ELR (cell line): ENCODE measurements around the gene UCK2.
A peak's percentile ranks its signal among the peaks of the same experiment; 100 is the strongest.

ENCODE experiments used
- DNase-seq: peaks from one replicate; pipeline ENCODE4 v3.0.0-alpha.2; 2015; ENCODE audit warnings: low read depth

UCK2 gene

DNA sequence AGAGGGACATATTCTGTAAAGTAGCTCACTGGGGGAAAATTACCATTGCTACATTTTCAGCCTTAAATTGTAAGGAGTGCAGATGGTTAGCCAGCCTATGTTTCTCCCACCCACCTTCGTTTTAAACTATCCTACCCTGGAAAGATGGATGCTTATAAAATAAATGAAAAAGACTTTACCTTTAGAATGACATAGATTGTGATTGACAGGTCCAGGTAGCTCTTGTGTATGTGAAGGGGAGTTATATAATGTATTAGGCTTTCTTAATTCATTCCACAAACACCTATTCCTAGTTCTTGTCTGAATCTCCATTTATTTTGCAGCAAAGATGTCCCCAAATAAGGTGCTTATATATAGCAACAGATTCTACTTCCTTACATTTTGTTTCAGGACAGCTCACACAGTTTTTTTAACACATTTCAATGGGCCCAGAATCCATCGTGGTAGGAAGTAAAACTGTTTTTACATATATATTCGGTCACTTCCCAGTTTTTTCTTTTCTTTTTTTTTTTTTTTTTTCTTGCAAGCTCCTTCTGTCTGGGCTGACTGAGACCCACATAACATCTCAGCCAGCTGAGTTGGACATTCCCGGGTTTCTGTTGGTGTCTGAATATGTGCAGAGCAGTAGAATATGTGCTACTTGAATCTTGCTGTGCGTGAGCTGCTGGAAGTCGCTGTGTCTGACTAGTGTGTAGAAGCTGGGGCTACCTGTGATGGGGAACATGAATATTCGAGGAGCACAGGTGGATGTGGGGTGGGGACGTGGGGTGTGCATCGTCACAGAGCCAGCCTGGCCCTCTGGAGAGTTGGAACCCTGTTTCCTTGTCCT lies 27.8 kb downstream of the UCK2 start:
- no peak for DNase-seq

DNA sequence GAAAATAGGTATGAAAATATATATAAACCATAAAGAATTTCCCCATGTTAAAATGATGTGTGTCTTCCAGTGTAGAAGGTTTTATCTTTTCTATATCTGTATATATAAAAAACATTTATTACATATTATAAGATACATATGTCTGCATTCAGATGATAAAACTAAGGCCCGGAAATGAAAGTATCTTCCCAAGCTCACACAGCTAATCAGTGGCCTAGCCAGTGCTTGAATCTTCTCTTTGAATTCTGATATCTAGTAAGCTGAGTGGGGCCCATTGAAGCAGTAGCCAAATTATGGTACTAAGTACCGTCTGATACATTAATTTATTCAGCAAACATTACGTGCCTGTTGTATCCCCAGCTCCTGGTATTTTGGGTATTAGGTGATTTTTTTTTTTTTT lies 28.6 kb downstream of the UCK2 start:
- no peak for DNase-seq

DNA sequence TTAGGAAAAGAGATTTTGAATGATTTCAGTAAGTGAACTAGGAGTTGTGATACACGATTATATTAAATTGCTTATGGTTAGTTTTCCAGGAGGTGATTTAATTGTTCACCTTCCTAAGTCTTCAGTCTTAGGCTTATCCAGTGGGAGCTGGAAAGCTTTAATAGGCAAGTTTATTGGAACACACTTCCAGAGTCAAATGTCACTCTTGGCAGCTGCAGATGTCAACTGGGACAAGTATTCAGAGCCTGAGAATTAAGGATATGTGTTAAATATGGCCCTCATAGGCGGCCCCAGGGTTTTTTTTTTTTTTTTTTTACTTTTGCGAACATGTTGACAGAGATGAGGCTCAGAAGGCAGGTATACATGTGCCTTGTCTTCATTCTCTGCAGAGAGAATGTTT lies 29.2 kb downstream of the UCK2 start:
- DNase-seq = no peak

DNA sequence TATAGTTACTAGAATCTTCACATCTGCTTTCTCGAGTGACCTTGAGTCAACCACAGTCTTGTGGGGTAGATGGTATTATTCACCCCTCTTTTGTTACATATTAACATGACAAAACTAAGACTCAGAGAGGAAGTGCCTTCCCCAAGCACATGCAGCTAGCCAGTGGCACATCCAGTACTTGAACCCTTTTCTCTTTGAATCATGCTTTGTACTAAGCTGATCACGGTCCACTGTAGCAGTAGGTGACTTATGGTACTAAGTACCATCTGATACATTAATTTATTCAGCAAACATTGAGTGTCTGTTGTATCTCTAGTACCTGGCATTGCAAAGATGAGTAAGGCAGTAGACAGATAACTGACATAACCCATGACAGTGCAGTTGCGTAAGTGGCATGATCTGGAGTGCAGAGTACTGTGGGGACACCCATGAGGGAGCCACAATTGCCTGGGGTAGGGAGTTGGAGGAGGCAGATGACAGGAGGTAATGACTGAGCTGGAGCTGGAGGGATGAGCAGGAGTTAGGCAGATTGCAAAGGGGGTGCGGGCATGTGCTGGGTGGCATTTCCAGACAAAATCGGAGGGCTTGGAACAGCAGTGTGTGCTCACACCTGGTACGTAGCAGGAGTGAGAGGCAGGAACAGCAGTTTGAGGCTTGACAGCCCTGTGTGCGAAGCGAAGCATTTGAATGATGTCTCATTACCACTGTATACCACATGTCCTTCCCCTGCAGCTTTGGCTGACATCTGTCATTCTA lies 29.8 kb downstream of the UCK2 start:
- peak; percentile 72 for DNase-seq

DNA sequence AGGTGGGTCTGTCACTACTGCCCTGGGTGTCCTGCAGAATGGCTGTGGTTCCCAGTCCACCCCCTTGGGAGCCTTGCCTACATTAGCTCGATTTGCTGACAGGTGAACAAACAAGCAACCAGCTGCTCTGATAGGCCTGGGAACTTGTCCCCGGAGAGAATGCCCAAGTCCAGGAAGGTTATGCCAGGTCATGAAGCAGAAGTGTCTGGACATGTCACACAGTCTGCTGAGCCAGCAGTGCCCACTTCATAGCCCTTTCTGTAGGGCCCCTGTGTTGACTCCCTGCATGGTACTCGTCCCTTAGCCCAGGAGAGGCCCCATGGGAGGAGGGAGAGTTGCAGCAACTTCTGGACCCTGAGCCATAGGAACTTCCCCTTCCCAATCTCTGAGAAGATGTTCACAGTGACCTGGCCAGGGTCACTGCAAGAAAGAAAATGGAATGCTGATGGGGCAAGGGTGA lies 31.0 kb downstream of the UCK2 start:
- DNase-seq = no peak

DNA sequence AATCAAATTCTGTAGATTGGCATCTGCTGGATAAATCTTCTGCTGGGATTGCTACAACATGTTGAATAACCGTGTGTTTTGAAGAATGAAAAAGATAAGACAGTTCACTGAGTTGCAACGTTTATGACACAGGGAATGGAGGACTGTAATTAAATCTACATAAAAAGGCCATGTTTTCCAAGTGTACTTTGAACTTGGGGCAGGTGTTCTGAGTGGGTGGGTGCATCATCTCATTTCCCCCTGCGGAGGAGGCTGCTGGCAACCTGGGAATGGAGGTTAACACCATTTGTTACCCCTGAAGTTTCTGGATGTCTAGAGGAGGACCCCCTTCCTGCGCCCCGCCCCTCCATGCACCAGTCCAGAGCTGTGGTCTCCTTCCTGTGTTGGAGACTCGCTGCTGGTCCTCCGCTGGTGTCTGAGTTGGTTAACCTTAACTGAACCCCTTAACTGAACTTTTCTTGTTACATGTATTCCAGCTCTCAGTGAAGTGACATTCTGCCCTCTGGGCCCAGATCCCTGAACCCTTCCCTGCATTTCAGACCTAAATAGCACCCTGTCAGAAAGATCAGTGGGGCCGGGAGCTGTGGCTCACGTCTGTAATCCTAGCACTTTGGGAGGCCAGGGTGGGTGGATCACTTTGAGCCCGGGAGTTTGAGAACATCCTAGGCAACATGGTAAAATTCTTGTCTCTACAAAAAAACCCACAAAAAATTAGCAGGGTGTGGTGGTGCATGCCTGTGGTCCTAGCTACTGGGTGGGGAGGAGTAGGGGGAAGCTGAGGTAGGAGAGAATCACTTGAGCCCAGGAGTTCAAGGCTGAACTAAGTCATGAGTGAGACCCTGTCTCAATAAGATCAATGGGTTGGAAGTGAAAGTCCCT lies 31.8 kb downstream of the UCK2 start:
- no peak for DNase-seq

DNA sequence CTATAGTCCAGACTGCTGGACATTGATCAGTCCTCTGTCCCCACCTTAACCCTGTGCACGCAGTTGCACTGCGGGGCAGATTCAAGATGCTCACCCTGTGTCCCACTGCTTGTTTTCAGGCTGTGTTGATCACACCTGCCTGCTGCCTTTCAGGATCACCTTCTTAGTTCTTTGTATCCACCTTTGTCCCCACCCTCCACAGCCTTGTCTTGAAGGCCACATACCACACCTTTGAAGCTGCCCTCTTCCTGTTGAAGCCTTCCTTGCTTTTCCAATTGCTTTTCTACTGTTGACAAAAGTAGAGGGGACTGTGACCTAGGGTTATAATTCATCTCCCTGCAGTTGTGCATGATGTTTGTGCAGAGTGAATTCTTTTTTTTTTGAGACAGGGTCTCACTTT lies 32.7 kb downstream of the UCK2 start:
- DNase-seq = no peak

DNA sequence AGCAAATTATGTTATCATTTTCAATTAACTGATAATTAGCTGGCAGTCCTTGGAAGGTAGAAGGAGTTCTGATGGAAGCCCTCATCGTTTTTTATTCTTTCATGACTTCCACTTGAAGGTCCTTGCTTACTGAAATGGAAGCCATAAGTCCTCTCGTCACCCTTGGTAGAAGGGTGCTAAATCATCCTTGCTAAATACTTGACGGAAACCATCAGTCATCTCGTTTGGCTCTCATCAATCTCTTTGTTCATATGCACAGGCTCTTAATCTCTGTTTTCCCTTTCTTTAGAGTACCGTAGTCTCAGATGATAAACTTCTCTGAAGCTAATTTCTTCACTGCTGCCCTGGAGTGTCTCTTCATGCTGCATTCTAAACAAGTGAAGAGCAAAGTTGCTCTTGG lies 34.5 kb downstream of the UCK2 start:
- no peak for DNase-seq

DNA sequence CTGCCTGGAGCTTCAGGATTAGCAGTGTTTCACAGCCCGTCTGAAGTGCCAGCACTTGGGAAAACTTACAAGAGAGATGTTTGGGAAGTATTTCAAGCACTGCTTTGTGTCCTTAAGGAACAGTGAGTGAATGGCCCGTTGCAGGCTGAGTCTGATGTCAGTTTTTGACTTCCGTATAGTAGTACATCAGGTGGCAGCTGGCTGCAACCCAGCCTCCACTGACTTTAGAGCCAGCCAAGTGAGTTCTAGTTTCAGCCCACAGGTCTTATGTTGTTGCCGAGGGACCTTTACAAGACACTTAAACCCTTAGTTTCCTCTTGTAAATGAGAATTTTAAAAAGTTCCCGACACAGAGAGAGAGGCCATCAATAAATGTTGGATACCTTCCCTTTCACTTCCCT lies 35.0 kb downstream of the UCK2 start:
- no peak for DNase-seq

DNA sequence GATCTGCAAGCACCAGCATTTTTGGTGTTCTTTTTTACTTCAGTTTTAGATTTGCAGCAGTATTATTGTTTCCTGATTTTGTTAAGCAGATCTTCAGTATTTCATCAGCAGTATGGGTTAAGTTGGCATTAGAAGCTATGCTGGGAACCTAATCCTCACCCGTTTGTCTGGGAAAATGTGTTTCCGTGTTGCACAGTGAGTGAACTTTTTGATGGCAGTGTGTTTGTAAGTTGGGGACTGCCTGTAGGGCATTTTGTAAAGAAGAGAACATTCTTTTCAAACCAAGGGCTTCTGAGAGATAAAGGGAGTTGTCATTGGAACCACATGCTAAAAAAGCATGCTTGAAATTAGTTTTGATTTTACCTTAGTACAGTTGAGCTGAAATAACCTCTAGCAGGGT lies 35.9 kb downstream of the UCK2 start:
- no peak for DNase-seq

DNA sequence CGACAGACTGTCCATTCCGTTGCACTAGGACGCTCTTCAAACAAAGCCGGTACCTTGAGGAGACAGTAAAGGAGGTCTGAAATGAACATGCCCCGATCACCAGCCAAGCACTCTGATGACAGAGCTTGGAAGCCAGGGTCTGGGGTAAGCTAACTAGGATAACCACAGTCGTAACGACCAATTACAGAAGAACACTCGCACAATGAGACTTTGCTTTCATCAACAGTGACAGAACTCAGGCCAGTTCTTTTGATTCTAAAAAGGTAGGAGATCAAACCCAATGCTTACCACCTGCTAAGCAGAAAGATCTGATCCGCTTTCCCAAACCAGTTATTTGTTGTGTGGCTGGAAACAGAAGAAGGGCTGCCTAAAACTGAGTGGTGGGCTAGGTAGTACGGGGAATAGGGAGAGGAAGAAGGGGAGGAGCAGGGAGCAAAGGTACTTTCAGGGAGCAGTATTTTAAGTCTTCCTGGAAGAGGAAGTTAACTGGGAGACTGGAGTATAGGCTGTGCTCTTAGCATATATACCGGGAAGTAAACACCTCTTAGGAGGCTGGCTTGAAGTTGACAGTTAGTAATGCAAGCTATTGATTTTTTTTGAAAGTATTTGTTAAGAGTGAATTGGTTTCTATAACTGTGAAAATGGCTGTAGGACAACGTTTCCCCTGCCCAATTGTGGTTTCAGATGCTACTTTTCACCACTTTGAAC lies 38.4 kb downstream of the UCK2 start:
- DNase-seq = no peak

DNA sequence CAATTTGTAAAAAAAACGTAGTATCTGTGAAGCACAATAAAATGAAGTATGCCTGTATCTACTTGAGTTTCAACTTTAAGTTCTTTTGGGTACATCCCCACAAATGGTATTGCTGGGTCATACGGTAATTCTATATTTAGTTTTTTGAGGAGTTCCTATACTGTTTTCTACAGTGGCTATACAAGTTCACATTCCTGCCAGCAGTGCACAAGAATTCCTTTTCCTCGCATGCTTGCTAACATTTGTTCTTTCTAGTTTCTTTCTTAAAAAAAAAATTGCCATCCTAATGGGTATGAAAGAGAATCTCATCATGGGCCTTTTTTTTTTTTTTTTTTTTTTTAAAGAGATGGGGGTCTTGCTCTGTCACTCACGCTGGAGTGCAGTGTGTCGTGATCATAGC lies 41.9 kb downstream of the UCK2 start:
- DNase-seq = peak; percentile 17

DNA sequence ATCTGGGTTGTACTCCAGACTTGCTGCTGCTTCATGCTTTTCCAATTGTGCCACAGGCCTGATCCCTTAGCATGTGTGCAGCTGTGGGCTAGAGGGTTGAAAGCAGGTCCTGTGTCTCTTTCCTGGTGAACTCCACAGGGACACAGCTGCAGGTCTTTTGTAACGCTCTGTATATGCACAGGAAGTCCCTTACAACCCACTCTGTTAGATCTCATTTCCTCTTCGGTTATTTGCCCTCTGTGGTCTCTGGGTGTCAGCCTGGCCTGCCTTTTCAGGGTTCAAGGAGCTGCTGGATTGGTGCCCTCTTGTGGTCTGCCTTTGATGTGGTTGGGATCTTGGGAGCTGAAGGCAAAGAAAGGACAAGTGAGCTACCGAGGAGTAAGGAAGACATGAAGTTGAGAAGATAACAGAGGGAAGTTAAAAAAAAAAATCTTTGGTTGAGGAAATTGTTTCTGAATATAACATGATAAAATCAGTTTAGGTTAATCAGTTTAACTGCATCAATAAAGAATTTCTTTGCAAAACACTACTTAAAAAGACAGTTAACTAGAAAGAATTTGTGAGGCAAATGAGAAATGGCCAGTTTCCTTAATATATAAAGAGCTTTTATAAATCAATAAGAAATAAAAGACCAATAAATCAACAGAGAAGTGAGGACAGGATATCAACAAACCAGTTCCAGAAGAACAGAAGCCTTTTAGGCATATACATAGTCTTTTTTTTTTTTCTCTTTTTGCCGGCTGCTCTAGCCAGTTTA lies 44.1 kb downstream of the UCK2 start:
- DNase-seq = peak; percentile 72

DNA sequence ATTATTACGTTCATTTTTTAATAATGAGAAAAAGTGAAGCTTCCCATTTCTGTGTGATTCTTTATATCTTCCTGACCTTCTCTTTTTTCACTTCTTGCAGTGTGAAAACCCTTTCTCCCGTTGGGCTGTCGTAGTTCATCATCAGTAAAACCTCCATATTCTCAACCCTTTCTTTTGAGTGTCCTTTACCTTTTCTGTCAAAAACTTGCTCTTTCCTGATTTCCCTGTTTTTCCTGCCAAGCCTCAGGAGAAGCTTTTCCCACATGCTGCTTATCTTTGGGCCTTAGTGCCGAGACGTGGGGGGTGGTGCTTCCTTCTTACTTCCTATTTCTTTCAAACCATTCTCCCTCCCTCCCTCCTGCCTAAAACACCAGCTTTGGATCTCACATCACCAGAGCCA lies 46.1 kb downstream of the UCK2 start:
- no peak for DNase-seq

DNA sequence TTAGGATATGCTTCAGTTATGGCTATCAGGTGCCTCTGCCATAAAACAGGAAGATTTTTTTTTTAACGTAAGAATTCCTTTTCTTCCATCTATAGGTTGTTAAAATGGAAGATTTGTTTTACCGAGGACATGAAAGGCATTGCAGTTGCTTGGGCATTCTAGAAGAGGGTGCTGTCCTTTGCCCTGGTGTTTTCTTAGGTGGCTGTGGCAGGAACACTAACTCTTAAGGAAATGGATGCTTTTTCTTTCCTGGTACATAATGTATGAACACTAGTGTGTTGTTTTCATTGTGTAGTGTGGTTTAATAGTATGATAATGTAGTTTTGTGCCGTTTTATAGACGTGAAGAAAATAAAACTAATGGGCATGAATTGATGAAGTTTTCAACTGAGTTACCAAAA lies 47.2 kb downstream of the UCK2 start:
- no peak for DNase-seq

DNA sequence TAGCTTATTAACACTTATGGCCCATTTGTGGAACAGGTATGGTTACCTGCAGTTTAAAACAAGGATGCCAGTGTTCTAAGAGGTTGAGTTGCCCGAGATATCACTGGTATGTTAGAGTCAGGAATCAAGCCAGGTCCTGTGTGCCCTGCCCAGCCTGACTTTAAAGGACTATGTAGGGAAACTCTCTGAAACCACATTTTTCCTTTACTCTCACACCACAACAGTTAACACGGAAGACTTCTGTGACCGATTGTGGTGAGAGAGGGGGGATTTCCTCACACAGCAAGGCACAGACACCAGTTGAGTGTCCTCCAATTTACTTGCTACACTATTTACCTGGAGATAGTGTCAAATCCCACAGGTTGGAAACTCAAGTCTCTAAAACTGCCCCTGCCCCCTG lies 47.8 kb downstream of the UCK2 start:
- no peak for DNase-seq

DNA sequence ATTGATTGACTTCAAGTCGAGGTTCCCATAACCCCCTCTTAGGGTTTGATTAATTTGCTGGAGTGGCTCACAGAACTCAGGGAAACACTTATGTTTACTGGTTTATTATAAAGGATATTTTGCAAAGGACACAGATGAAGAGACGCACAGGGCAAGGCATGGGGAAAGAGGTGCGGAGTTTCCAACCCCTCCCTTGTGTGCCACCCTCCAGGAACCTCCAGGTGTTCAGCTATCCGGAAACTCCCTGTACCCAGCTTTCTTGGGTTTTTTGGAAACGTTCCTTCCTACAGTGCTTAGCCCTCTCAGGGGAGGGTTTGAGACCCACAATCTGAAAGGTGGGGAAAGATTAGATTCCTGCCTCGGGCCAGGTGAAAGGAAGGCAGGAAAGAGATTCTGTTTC lies 48.2 kb downstream of the UCK2 start:
- DNase-seq = no peak

DNA sequence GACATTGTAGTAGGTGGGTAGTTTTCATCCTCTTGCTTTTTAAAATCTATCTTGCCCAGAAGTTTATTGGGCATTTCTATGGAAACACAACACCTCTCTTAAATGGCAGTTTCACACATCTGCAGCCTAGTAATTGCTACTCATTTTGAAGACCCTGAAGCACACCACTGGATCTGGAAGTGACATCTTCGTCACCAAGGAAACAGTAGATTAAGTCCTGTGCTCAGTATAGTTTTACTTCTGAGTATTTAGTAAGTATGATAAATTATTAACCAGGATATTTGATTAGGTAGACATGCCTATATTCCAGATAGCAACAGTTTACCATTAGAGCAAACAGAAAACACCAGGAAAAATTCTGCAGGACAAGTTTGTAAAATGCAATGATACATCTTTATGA lies 48.7 kb downstream of the UCK2 start:
- DNase-seq = no peak

DNA sequence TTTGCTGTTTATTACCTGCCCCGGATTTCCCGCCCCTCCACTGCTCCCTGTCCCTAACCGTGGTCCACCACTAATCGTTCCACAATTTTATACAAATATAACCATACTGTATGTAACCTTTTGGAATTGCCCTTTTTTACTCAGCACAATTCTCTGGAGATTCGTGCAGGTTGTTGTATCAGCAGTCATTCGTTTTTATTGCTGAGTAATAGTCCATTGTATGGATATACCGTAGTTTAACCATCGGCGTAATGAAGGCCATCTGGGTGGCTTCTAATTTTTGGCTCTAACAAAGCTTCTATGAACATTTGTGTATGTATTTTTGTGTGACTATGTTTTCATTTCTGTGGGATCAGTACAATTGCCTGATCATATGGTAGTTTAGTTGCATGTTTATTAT lies 50.0 kb downstream of the UCK2 start:
- no peak for DNase-seq

DNA sequence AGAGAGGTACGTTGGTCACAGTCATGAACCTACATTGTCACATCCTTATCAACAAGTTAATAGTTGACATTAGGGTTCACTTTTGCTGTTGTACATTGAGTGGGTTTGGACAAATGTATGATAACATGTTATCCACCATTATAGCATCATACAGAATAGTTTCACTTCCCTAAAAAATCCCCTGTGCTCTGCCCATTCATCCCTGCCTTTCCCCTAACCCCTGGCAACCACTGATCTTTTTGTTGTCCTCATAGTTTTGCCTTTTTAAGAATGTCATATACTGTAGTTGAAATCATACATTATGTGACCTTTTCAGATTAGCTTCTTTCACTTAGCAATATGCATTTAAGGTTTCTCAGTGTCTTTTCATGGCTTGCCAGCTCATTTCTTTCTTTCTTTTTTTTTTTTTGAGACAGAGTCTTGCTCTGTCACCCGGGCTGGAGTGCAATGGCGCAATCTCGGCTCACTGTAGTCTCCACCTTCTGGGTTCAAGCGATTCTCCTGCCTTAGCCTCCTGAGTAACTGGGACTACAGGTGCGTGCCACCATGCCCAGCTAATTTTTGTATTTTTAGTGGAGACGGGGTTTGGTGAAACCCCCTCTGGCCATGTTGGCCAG lies 50.6 kb downstream of the UCK2 start:
- no peak for DNase-seq

DNA sequence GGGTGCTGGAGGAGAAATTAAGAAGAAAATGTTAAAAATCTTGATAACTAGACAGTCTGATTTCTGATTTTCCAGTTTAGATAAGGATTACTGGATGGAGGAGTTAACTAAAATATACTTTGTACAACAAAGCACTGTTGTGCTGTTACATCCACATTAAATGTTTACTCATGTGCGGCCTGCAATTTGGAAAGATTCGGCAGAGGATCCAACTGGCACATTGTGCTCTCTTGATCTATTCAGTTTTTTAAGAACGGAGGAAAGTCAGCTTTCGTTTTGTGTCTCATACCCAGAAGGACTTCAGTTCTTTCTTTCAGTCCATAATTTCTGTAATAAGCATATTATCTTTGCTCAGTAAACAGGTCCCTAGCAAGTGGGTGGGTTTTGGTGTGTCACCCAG lies 52.5 kb downstream of the UCK2 start:
- DNase-seq = no peak
